Measurements from ENCODE around the gene SELENOP.

The SELENOP gene

DNA sequence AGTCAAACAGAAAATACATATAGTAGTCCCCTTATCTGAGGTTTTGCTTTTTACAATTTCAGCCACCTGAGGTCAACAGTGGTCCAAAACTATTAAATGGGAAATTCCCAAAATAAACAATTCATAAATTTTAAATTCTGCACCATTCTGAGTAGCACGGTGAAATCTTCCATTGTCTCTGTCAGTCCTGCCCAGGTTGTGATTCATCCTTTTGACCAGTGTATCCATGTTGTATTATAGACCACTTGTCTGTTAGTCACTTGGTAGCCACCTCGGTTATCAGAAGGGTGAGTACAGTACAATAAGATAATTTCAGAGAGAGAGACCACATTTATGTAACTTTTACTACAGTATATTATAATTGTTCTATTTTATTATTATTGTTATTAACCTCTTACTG, 52.2 kb downstream of the SELENOP start:
- no peak for TF ChIP-seq POLR2A (IDR thresholded peaks at IDR 0.05; ENCODE audit: low read depth, low read length)
- no peak for FAIRE-seq
- no peak for DNase-seq (ENCODE audit: insufficient read length, low spot score)

DNA sequence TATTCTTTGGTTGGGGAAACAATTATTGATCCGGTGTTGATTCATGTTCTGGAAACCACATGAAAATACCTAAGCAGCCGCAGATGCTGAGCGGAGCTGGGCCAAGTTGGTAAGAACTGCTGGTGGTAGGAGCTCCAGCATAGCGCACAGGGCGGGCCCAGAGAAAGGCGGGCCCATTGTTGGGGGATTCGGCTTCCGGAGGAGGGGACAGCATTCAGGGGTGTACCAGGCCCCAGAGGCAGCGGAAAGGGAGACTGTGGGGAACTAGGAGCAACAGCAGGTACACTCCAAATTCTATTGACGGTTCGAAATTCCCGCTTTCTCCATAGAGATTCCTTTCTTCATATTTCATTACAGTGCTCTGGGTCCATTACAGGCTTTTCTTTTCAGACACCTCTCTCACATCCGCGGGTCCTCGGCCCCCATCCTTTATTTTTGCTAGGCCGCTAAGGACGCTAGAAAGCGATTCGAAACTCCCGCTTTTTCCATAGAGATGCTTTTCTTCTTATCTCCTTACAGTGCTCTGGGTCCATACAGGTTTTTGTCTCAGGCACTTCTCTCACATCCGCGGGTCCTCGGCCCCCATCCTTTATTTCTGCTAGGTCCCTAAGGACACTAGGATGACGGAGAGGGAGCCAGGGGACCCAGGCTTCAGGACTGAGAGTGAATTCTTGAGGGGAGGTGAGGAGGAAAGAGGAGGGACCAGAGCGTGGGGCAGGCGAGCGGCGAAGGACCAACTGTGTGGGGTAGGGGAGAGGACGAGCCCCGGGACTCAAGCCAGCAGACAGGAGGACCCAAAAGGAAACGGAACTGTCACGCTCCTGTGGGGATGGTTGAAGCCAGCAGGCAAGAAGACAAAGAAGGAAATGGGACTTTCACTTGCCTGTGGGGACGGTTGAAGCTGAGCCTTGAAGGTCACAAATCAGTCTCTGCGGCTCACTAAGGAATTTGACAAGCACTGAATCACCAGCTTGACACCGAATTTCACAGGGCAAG, 54.8 kb downstream of the SELENOP start, which contains the start of gene CCDC152:
Gene CCDC152, plus strand, starts transcription at position 213 of the 996 bp plus-strand sequence. CDS start 2,304 bp downstream, outside the sequence.
- FAIRE-seq, result no peak
- no peak for DNase-seq (ENCODE audit: insufficient read length, low spot score)

DNA sequence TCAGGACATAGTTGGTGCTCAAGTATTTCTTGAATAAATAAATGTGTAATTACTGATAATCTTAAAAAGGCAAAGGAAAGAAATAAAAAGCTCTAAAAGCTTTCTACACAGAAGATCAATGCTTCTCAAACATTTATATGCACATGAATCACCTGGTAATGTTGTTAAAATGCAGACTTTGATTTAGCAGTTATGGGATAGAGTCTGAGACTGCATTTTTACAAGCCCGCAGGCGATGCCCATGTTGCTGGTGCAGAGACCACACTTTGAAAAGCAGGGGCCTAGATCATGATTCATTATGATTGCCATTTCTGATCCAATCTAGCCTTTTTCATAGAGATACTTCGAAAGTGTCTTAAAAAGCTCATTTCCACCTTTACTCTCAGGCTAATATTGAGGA, 58.6 kb downstream of the SELENOP start:
- no peak for TF ChIP-seq POLR2A (IDR thresholded peaks at IDR 0.05; ENCODE audit: low read depth, low read length)
- no peak for DNase-seq (ENCODE audit: insufficient read length, low spot score)
- FAIRE-seq, result no peak

More for the DNA sequence above, 54.8 kb downstream of the SELENOP start, which contains the start of gene CCDC152:
- no peak for TF ChIP-seq POLR2A (IDR thresholded peaks at IDR 0.05; ENCODE audit: low read depth, low read length)

DNA sequence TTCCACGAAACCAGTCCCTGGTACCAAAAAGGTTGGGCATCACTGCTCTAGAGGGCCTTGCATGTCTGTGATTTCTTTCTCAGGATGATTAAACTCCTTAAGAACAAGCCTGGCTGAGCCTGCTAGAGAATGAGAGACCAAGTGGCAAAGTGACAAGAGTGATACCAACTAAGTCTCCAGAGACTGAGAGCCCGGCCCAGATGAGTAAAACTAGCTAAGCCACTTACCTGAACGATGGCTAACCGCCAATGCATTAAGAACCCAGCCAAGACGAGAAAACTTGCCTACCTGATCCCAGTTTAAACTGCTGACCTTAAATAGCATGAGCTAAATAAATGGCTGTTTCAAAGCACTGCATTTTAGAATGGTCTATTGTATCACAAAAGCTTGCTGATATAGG, 60.6 kb downstream of the SELENOP start:
- FAIRE-seq, result no peak
- DNase-seq (ENCODE audit: insufficient read length, low spot score), result no peak
- no peak for TF ChIP-seq POLR2A (IDR thresholded peaks at IDR 0.05; ENCODE audit: low read depth, low read length)

DNA sequence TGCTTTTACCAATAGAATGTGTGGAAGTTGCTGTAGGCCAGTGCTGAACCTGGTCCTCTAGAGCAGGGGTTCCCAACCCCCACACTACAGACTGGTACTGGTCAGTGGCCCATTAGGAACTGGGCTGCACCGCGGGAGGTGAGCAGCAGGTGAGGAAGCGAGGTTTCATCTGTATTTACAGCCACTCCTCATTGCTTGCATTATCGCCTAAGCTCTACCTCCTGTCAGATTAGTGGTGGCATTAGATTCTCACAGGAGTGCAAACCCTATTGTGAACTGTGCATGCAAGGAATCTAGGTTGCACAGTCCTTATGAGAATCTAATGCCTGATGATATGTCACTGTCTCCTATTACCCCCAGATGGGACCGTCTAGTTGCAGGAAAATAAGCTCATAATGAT, 61.2 kb downstream of the SELENOP start:
- no peak for DNase-seq (ENCODE audit: insufficient read length, low spot score)
- no peak for FAIRE-seq
- TF ChIP-seq POLR2A (IDR thresholded peaks at IDR 0.05; ENCODE audit: low read depth, low read length), result no peak

Measured in H54 (cell line).